ENCODE measurements around the gene PRLH. TPM values are rescaled to one million over a fixed set of nuclear protein-coding genes. Genes with fewer than 3 reads are reported as not detected.
A peak's percentile ranks its signal among the peaks of the same experiment; 100 is the strongest.

Gene PRLH
- total and polyA plus RNA-seq, 2 of the 13 experiments (the other 11 are each of a cell fraction or from before 2014, with no cell fraction given) = not detected

GRCh38 chr2:237614151-237614720, 47.9 kb downstream of the PRLH start (continued):
- TF ChIP-seq ZNF232 (CRISPR knock-in tag; IDR thresholded peaks at IDR 0.05; ENCODE audit: borderline replicate concordance) (peak; percentile 32; the same call in 1 of the 2 replicates), TCF7L2 (IDR thresholded peaks at IDR 0.05; ENCODE audit: low read depth, low read length) (peak; percentile 74), DNMT1 (CRISPR knock-in tag; IDR thresholded peaks at IDR 0.05) (peak; percentile 54; the same call in 1 of the 2 replicates), PBX2 (CRISPR knock-in tag; IDR thresholded peaks at IDR 0.05) (peak; percentile 39; the same call in 1 of the 2 replicates), TP53 (CRISPR knock-in tag; conservative IDR thresholded peaks at IDR 0.05) (no peak; the same call in 1 of the 2 replicates), TARDBP (CRISPR knock-in tag; IDR thresholded peaks at IDR 0.05) (peak; percentile 99), MATR3 (CRISPR knock-in tag; IDR thresholded peaks at IDR 0.05) (no peak), ATF7 (IDR thresholded peaks at IDR 0.05) (peak; percentile 80), ATF7 (CRISPR knock-in tag; IDR thresholded peaks at IDR 0.05) (peak; percentile 93), ZFP82 (CRISPR knock-in tag; IDR thresholded peaks at IDR 0.05; ENCODE audit: borderline replicate concordance) (no peak), HNF1A (IDR thresholded peaks at IDR 0.05; ENCODE audit: low read depth) (peak; percentile 77), HNF1A (CRISPR knock-in tag; IDR thresholded peaks at IDR 0.05; ENCODE audit: borderline replicate concordance) (peak; percentile 90), SOX5 (CRISPR knock-in tag; IDR thresholded peaks at IDR 0.05; ENCODE audit: borderline replicate concordance) (peak; percentile 98), FOXJ3 (CRISPR knock-in tag; IDR thresholded peaks at IDR 0.05; ENCODE audit: borderline replicate concordance) (peak; percentile 96), GATAD1 (CRISPR knock-in tag; IDR thresholded peaks at IDR 0.05) (peak; percentile 73; the same call in 1 of the 2 replicates), ZSCAN29 (CRISPR knock-in tag; conservative IDR thresholded peaks at IDR 0.05) (no peak), CSRNP1 (CRISPR knock-in tag; IDR thresholded peaks at IDR 0.05) (peak; percentile 83; the same call in 1 of the 2 replicates), BORCS8-MEF2B (CRISPR knock-in tag; IDR thresholded peaks at IDR 0.05) (no peak; the same call in none of the 2 replicates), HBP1 (CRISPR knock-in tag; IDR thresholded peaks at IDR 0.05; ENCODE audit: low read depth) (no peak), SMAD1 (CRISPR knock-in tag; IDR thresholded peaks at IDR 0.05; ENCODE audit: borderline replicate concordance, low read depth) (no peak), ZKSCAN1 (IDR thresholded peaks at IDR 0.05; ENCODE audit: low read length) (no peak; the same call in 1 of the 2 replicates), ZFP41 (CRISPR knock-in tag; IDR thresholded peaks at IDR 0.05; ENCODE audit: borderline replicate concordance) (no peak), ZNF30 (CRISPR knock-in tag; IDR thresholded peaks at IDR 0.05) (no peak), RFX3 (CRISPR knock-in tag; IDR thresholded peaks at IDR 0.05) (no peak)
